ENCODE data around the gene FOXJ1.

The FOXJ1 gene

DNA sequence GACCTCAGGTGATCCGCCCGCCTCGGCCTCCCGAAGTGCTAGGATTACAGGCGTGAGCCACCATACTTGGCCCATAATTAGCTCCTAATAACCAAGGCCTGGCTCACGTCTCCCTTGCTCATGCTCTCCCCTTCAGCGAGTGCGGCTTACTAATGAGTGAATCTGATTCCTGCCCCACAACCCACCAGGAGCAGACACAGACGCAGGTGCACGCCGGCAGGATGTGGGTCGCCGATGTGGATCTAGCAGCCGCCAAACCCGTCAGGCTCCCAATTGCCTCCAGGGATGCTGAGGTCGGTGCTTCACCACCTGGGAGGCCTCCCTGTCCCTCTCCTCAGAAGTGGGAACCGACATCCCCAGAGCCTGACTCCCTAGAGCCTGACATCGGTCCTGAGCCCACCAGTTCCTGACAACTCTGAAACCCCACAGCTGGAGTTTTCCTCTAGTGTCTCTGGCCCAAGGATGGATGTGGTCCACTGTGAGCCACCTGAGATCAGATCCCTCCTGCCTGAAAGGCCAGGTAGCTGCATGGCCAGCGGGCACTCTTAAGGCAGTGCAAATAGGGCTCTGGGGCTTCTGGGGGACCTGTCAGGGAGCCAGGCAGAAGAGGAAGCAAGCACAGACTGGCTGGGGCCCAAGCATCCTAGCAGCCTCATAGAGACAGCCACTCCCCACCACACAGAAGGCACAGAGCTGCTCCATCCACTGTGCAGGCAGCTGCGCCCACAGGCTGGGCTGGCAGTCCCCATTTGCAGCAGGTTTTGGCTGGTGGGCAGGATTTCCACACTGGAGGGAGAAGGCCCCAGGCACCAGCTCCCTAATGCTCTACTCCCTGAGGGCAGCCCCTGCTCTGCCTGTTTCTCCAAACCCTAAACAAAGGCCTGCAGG lies 48.3 kb downstream of the FOXJ1 start:
- no peak for DNase-seq (ENCODE audit: low read depth in 2 of 2, low spot score in 1 of 2)

- DNase-seq (ENCODE audit: low read depth in 2 of 2, low spot score in 1 of 2): no peak
Measured at GRCh38 chr17:76091526-76092286, 49.3 kb downstream of the FOXJ1 start.

GRCh38 chr17:76090517-76091129 lies 50.4 kb downstream of the FOXJ1 start:
- DNase-seq (ENCODE audit: low read depth in 2 of 2, low spot score in 1 of 2): no peak

- no peak for DNase-seq (ENCODE audit: low read depth in 2 of 2, low spot score in 1 of 2)
Measured at GRCh38 chr17:76089680-76090516, 51.1 kb downstream of the FOXJ1 start.

DNA sequence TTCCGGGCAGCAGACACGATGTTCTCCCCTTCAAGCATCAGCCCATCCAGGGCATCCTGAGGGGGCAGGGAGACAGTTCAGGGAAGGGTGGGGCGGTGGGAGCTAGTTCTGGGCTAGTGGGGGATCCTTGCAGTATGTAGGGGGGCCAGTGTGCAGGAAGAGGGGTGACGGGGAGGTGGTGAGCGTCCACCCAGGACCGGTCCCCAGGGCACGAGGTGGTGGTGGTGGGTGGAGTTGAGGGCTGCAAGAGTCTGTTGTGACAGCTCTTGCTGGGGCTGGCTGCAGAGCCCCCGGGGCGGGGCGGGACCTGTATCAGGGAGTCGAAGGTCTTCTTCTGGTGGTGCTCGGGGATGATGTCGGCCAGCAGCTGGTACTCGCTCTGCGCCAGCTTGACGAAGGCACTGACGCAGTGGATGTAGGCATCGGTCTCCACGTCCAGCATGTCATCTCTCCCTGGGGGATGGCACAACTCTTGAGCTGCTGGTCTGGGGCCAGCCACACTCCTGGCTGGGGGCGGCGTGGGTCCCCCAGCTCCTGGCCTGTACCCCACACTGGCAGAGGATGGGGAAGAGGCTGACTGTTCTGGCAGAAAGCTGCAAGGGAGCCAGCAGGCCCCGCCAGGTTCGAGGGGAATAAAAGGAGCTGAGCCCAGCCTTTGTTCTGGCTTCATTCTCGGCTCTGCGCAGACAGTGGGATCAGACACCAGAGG lies 52.0 kb downstream of the FOXJ1 start:
- DNase-seq (ENCODE audit: low read depth in 2 of 2, low spot score in 1 of 2): no peak

- DNase-seq (ENCODE audit: low read depth in 2 of 2, low spot score in 1 of 2): no peak
Measured at GRCh38 chr17:76088041-76088867, 52.8 kb downstream of the FOXJ1 start.

DNA sequence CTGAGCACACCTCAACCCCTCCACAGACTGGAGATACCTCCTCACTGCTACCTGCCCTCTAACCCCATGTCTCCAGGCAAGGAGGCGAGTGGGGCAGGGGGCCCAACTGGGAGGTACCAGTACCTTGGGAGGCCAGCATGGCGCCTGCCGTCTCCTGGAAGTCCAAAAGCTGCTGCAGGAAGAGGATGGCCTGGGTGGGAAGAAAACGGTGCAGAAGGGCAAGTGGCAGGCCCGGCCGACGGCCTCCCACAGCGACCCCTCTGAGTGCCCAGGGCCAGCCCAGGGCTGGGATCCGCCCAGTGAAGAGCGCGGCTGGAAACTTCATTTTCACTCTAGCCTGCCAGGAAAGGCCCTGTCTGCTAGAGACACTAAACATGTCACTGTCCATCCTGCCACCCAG lies 53.5 kb downstream of the FOXJ1 start:
- no peak for DNase-seq (ENCODE audit: low read depth in 2 of 2, low spot score in 1 of 2)

GRCh38 chr17:76086384-76086783 lies 54.7 kb downstream of the FOXJ1 start:
- DNase-seq (ENCODE audit: low read depth in 2 of 2, low spot score in 1 of 2): no peak
